ENCODE data around the gene RGMB. TPM values are rescaled to one million over a fixed set of nuclear protein-coding genes. Genes with fewer than 3 reads are reported as not detected.

The RGMB gene
- total and polyA plus RNA-seq, 4 donors, result 2.5 to 5.3 (median 3.0) TPM

- no peak for TF ChIP-seq REST (IDR thresholded peaks at IDR 0.05)
- no peak for TF ChIP-seq RAD21 (IDR thresholded peaks at IDR 0.05)
- no peak for TF ChIP-seq FOXA2 (IDR thresholded peaks at IDR 0.05)
- TF ChIP-seq RXRA (IDR thresholded peaks at IDR 0.05), result no peak
- TF ChIP-seq MAX (IDR thresholded peaks at IDR 0.05), result no peak
- no peak for TF ChIP-seq HNF4G (IDR thresholded peaks at IDR 0.05)
- TF ChIP-seq FOXA1 (IDR thresholded peaks at IDR 0.05), result no peak
These were observed 54.3 kb downstream of the RGMB start (continued) for GRCh38 chr5:98827588-98828284.

GRCh38 chr5:98836175-98836574, 62.7 kb downstream of the RGMB start:
- Histone ChIP-seq H3K4me1 (ENCODE audit: control insufficient read depth in 4 of 4, insufficient read depth in 4 of 4, low read length in 3 of 4) (peaks cover 0 to 2% (median 0%) of the 10 kb centered on the region in 4 donors), H3K36me3 (ENCODE audit: control insufficient read depth in 4 of 4, insufficient read depth in 3 of 4, low read depth in 1 of 4, low read length in 3 of 4) (no peaks in the 10 kb centered on the region), H3K4me3 (ENCODE audit: low read depth in 1 of 3, low read length in 3 of 3) (no peak overlapping the region), H3K27me3 (ENCODE audit: control insufficient read depth in 4 of 4, insufficient read depth in 4 of 4, low read length in 3 of 4) (no peaks in the 10 kb centered on the region), H3K9ac (ENCODE audit: low read depth in 1 of 2, low read length in 2 of 2) (no peak overlapping the region), H3K9me3 (ENCODE audit: control insufficient read depth in 4 of 4, low read length in 3 of 4) (no peaks in the 10 kb centered on the region), H3K27ac (ENCODE audit: low read depth in 1 of 2, low read length in 2 of 2) (no peak overlapping the region)
- WGBS, result 91% methylated on average over 5 of the region's 5 CpGs
- TF ChIP-seq HNF4A (conservative IDR thresholded peaks at IDR 0.05), result no peak
- TF ChIP-seq JUND (IDR thresholded peaks at IDR 0.05), result no peak
- no peak for TF ChIP-seq FOXA2 (IDR thresholded peaks at IDR 0.05)
- TF ChIP-seq, protein P1, sequence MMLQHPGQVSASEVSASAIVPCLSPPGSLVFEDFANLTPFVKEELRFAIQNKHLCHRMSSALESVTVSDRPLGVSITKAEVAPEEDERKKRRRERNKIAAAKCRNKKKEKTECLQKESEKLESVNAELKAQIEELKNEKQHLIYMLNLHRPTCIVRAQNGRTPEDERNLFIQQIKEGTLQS (IDR thresholded peaks at IDR 0.05), result no peak
- TF ChIP-seq YY1 (IDR thresholded peaks at IDR 0.05), result no peak
- no peak for TF ChIP-seq RXRA (IDR thresholded peaks at IDR 0.05)
- TF ChIP-seq ZBTB33 (IDR thresholded peaks at IDR 0.05), result no peak
- no peak for TF ChIP-seq HNF4G (IDR thresholded peaks at IDR 0.05)
- TF ChIP-seq SP1 (IDR thresholded peaks at IDR 0.05), result no peak
- no peak for TF ChIP-seq FOXA1 (IDR thresholded peaks at IDR 0.05)
- no peak for TF ChIP-seq EGR1 (IDR thresholded peaks at IDR 0.05; ENCODE audit: low read depth in 2 of 2)
- TF ChIP-seq RAD21 (IDR thresholded peaks at IDR 0.05), result no peak
- TF ChIP-seq CTCF (IDR thresholded peaks at IDR 0.05; ENCODE audit: low read depth, low read length, missing input control), result no peak
- TF ChIP-seq REST (IDR thresholded peaks at IDR 0.05), result no peak
- no peak for DNase-seq (ENCODE audit: low spot score)
